Duodenal mucosa (tissue), 2 donors: ENCODE results near the gene BARX2.

ENCODE experiments used
- H3K27ac ChIP-seq: one replicate; pipeline ENCODE4 v1.7.0; 2013; ENCODE audit warnings: low read depth, low read length
- H3K27me3 ChIP-seq, 2 donors: one replicate each; pipeline ENCODE4 v1.7.0; 2013; ENCODE audit warnings: low read length in 2 of 2, control low read depth in 1 of 2; ENCODE audit not compliant: insufficient read depth in 2 of 2, control insufficient read depth in 1 of 2
- H3K36me3 ChIP-seq, 2 donors: one replicate each; pipeline ENCODE4 v1.7.0; 2013; ENCODE audit warnings: low read length in 2 of 2, control low read depth in 1 of 2; ENCODE audit not compliant: insufficient read depth in 2 of 2, control insufficient read depth in 1 of 2
- H3K4me1 ChIP-seq, 2 donors: one replicate each; pipeline ENCODE4 v1.7.0; 2013; ENCODE audit warnings: low read length in 2 of 2, control low read depth in 1 of 2; ENCODE audit not compliant: insufficient read depth in 2 of 2, control insufficient read depth in 1 of 2
- H3K4me3 ChIP-seq, 2 donors: one replicate each; pipeline ENCODE4 v1.7.0; 2013; ENCODE audit warnings: low read length in 2 of 2, low read depth in 1 of 2
- H3K9ac ChIP-seq, 2 donors: one replicate each; pipeline ENCODE4 v1.7.0; 2013; ENCODE audit warnings: low read length in 2 of 2, low read depth in 1 of 2
- H3K9me3 ChIP-seq, 2 donors: one replicate each; pipeline ENCODE4 v1.7.0; 2013; ENCODE audit warnings: low read length in 2 of 2, control low read depth in 1 of 2; ENCODE audit not compliant: control insufficient read depth in 1 of 2

BARX2 gene

DNA sequence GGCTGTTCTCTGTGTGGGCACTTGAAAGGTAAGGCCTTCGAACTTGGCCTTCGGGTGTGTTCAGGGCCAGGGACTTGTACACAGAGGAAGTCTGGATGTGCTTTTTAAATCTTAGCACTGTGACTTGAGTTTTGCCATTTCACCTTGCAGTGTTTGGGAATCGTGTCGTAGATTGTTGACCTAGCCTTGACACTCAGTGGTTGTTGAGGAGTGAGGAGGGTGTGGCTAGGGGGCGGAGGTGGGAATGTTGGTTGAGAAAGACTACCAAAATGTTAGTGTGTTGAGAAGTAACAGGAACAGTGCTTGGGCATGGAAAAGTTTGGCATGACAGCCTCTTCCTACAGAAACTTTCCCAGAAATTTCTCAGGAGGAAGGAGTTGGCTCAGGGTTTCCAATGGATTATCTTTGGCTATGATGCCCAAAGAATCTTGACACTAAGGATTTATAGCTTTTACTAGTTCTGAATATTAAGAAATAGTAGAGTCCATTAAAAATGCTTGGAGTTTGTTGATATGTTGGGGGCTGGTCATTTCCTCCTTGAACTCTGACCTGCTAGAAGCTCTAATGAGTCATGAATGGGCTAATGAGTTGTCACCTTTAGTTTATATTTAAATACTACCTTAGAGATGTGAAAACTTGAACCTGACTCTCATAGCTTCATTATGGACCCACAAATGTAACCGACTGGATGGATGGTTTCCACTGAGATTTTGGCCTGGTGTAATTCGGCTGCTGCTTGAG, 40.6 kb downstream of the BARX2 start:
- Histone ChIP-seq H3K9ac (peak overlapping the region in 1 of 2 donors; percentile 2), H3K27ac (peak overlapping the region; percentile 13), H3K27me3 (no peaks in the 10 kb centered on the region), H3K4me3 (no peak overlapping the region), H3K36me3 (no peaks in the 10 kb centered on the region), H3K9me3 (no peaks in the 10 kb centered on the region), H3K4me1 (peaks cover 63 to 76% of the 10 kb centered on the region in 2 donors)

DNA sequence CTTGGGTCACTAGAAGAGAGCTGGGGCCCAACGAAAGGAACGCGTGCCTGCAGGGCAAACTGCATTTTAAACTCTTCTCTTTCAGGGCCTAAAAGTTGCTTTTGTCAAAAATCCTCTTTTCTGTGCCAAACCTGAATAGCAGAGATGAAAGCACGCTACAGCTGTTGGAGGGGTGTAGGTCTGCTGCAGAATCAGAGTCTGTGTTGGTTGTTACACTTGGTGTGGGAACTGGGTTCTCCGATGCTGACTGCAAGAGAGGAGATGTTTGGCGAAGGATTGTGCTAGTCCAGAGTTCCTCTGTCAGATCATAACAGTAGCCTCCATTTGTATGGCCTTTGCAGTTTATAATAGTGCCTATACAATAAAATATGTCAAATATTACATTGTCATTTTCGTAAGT, 41.8 kb downstream of the BARX2 start:
- Histone ChIP-seq H3K27ac (peak overlapping the region; percentile 52), H3K9me3 (no peaks in the 10 kb centered on the region), H3K27me3 (no peaks in the 10 kb centered on the region), H3K4me3 (no peak overlapping the region), H3K4me1 (peaks cover 60 to 78% of the 10 kb centered on the region in 2 donors), H3K9ac (no peak overlapping the region), H3K36me3 (no peaks in the 10 kb centered on the region)

- peaks cover 58 to 72% of the 10 kb centered on the region in 2 donors for H3K4me1 ChIP-seq
- no peaks in the 10 kb centered on the region for H3K36me3 ChIP-seq
- H3K9me3 ChIP-seq = no peaks in the 10 kb centered on the region
- no peaks in the 10 kb centered on the region for H3K27me3 ChIP-seq
- H3K9ac ChIP-seq = peak overlapping the region in 1 of 2 donors; percentile 7
- peak overlapping the region; percentile 20 for H3K27ac ChIP-seq
- peak overlapping the region in 1 of 2 donors; percentile 1 for H3K4me3 ChIP-seq
Measured at GRCh38 chr11:129418039-129418438, 42.4 kb downstream of the BARX2 start.

GRCh38 chr11:129419386-129419785, 43.7 kb downstream of the BARX2 start:
- no peaks in the 10 kb centered on the region for H3K36me3 ChIP-seq
- no peak overlapping the region for H3K27ac ChIP-seq
- no peaks in the 10 kb centered on the region for H3K9me3 ChIP-seq
- no peak overlapping the region for H3K4me3 ChIP-seq
- H3K4me1 ChIP-seq = peaks cover 52 to 66% of the 10 kb centered on the region in 2 donors
- H3K9ac ChIP-seq = no peak overlapping the region
- no peaks in the 10 kb centered on the region for H3K27me3 ChIP-seq

GRCh38 chr11:129423426-129423825, 47.8 kb downstream of the BARX2 start:
- no peaks in the 10 kb centered on the region for H3K9me3 ChIP-seq
- H3K9ac ChIP-seq = no peak overlapping the region
- H3K27ac ChIP-seq = no peak overlapping the region
- H3K4me1 ChIP-seq = peaks cover 45 to 60% of the 10 kb centered on the region in 2 donors
- H3K4me3 ChIP-seq = no peak overlapping the region
- no peaks in the 10 kb centered on the region for H3K36me3 ChIP-seq
- H3K27me3 ChIP-seq = no peaks in the 10 kb centered on the region

GRCh38 chr11:129425214-129425613, 49.6 kb downstream of the BARX2 start:
- no peaks in the 10 kb centered on the region for H3K9me3 ChIP-seq
- H3K27me3 ChIP-seq = no peaks in the 10 kb centered on the region
- no peak overlapping the region for H3K27ac ChIP-seq
- H3K4me3 ChIP-seq = no peak overlapping the region
- H3K4me1 ChIP-seq = peaks cover 32 to 46% of the 10 kb centered on the region in 2 donors
- H3K9ac ChIP-seq = no peak overlapping the region
- H3K36me3 ChIP-seq = no peaks in the 10 kb centered on the region

GRCh38 chr11:129426038-129426437, 50.4 kb downstream of the BARX2 start:
- Histone ChIP-seq H3K27me3 (no peaks in the 10 kb centered on the region), H3K27ac (no peak overlapping the region), H3K9me3 (no peaks in the 10 kb centered on the region), H3K9ac (no peak overlapping the region), H3K4me3 (no peak overlapping the region), H3K4me1 (peaks cover 27 to 38% of the 10 kb centered on the region in 2 donors), H3K36me3 (no peaks in the 10 kb centered on the region)

DNA sequence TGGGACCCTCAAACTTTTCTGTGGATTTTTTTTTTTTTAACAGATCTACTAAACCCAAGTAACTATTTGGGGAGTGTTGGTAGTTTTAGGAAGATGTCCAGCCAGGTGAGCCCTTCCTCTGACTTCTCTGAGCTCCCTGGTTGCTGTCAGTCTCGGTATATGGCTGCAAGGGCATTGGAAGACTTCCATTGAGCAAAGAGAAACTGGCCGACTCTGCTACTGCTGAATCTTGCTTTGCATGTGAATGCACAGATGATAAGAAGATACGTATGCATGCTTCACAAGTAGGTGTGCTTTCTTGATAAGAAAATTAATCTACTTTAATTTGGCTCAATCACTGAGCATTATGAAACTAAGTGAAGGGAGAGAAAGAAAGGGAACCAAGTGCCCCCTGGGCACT, 51.1 kb downstream of the BARX2 start:
- Histone ChIP-seq H3K4me3 (peak overlapping the region in 1 of 2 donors; percentile 23), H3K27ac (peak overlapping the region; percentile 60), H3K36me3 (no peaks in the 10 kb centered on the region), H3K27me3 (no peaks in the 10 kb centered on the region), H3K9me3 (peaks cover 0 to 2% of the 10 kb centered on the region in 2 donors), H3K4me1 (peaks cover 27 to 32% of the 10 kb centered on the region in 2 donors), H3K9ac (peak overlapping the region; percentile 13 to 42)

- Histone ChIP-seq H3K9me3 (peaks cover 0 to 2% of the 10 kb centered on the region in 2 donors), H3K4me3 (peak overlapping the region in 1 of 2 donors; percentile 32), H3K36me3 (no peaks in the 10 kb centered on the region), H3K9ac (peak overlapping the region; percentile 13 to 48), H3K27ac (peak overlapping the region; percentile 60), H3K27me3 (no peaks in the 10 kb centered on the region), H3K4me1 (peaks cover 27 to 32% of the 10 kb centered on the region in 2 donors)
Measured at GRCh38 chr11:129427376-129427775, 51.7 kb downstream of the BARX2 start.

DNA sequence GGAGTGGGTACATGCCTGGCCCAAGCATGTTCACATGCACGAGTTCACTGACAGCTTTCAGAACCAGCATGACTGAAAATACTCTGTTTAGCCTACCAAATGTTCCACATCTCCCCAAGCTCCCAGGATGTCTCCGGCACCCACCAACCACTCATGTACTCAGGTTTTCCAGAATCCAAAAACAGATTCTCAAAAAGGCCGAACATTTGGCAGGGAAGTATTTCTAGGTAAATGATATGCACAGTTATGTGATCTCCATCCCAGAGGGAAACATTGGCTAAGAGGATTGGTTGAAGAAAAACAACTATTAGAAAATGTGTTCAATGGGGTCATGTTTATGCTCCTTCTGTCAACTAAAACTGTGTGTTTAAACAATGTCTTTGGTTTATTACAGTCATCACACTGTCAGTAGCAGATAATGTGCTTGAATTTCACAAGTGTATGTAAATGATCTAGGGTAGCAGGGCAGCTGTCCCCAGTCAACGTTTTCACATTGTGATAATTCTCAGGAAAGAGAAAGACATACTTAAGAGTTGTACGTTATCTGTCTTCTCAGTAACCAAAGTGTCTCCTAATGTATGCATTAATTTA, 52.3 kb downstream of the BARX2 start:
- Histone ChIP-seq H3K27me3 (no peaks in the 10 kb centered on the region), H3K36me3 (no peaks in the 10 kb centered on the region), H3K27ac (no peak overlapping the region), H3K4me1 (peaks cover 27 to 32% of the 10 kb centered on the region in 2 donors), H3K4me3 (peak overlapping the region in 1 of 2 donors; percentile 32), H3K9me3 (peaks cover 0 to 2% of the 10 kb centered on the region in 2 donors), H3K9ac (peak overlapping the region in 1 of 2 donors; percentile 48)
